ENCODE measurements around the gene PAGE1.
"Not testable (repeated sequence)": the region's sequence is repeated elsewhere in the genome, so short reads cannot be mapped to it uniquely, and the experiment has no call there.

- not testable (repeated sequence) for TF ChIP-seq CTCF (IDR thresholded peaks at IDR 0.05; ENCODE audit: low read depth, low read length); POLR2A (IDR thresholded peaks at IDR 0.05; ENCODE audit: extremely low read depth, insufficient read length); MAX (IDR thresholded peaks at IDR 0.05; ENCODE audit: low read depth, low read length); MYC (IDR thresholded peaks at IDR 0.05; ENCODE audit: low read depth, low read length)
Observed at GRCh38 chrX:49720106-49720505, 24.3 kb upstream of the PAGE1 start.

All from NB4 (cell line).